NCI-H460 (cell line): ENCODE results near the gene CENPVL2. TPM values are rescaled to one million over a fixed set of nuclear protein-coding genes. Genes with fewer than 3 reads are reported as not detected.
"Not testable (repeated sequence)": the region's sequence is repeated elsewhere in the genome, so short reads cannot be mapped to it uniquely, and the experiment has no call there.

ENCODE experiments used
- DNase-seq: peaks from one replicate; pipeline ENCODE4 v3.0.0-alpha.2; 2016; ENCODE audit warnings: low read depth; ENCODE audit errors: extremely low read depth
- polyA plus RNA-seq: library from polyadenylated mRNA; depleted of rRNA; stranded (reverse); fragments of >200 nt; gene quantifications from 2 replicates; pipeline ENCODE4 v1.2.3, GENCODE V29; 2014; cell fraction: nucleus; rRNA removed
- total RNA-seq: library from RNA; depleted of rRNA; stranded (reverse); fragments of >200 nt; shearing (Covaris generic); gene quantifications from 2 replicates; pipeline ENCODE4 v1.2.3, GENCODE V29; 2014; rRNA removed

The CENPVL2 gene
- not detected in 2 replicates for total RNA-seq
- not detected in 2 replicates for polyA plus RNA-seq

DNA sequence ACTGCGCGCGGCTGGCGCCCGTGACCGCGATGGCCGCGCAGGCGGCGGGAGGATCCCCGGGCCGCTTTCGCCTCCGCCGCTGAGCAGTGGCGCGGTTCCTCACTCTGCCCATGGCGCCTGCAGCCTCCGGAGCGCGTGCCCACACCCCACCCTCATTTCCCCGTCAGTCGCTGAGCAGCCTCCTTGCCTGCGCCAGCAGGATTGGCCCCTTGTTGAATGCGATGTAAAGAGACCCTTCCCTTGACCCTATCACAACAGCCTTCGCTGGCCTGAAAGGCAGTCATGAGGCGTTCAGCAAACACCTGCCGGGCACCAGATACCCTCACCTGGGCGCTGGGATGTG, at the start of gene CENPVL2:
TSS of gene CENPVL2 (minus strand) at position 112 of the 343 bp plus-strand sequence. CDS start at position 112, 0 bp downstream.
- DNase-seq, result not testable (repeated sequence)

DNA sequence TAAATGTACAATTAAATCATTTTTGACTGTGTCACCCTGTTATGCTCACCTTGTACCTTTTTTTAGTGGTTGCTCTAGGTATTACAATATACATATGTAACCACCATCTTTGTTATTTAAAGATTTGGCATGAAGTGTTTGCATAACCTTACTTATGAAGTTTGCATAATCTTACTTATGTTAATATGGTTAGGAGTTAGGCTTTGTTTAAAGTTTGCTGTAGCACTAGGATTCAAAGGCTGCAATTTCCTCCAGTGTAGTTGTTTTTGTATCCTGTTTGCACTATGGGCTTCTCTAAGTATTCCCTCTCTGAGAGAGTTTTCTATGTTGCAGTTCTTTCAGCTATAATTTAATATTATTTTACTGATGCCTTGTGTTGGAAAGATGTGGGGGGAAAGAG, 45.6 kb upstream of the CENPVL2 start:
- no peak for DNase-seq

DNA sequence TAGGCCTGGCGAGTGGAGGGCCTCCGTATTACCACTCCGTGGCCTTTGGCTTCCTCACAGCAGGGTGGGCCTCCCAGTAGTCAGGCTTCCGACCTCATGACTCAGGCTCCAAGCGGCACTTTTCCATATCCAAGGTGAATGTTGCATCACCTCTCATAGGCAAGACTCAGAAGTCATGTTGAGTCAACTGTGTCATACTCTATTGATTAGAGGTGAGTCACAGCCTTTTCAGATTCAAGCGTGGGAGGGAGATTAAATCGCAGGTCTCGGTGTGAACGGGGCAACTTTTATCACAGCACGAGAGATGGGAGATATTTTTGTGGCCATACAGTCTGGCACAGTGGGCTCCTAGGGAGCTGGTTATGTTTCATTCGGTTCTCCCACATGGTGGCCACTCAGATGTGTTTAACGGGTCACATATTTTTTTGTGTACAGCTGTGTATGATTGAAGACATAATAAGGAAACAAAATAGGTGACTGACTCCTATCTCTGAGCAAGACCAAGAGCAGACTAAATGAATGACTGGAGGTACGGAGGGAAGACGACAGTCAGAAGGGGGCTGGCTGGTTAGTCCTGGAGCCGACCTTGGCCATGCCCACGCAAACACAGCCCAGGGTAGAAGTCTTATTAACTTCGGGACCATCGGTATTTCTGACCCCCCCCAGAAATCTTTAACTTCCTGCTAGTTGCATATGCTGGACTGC, 30.5 kb upstream of the CENPVL2 start:
- DNase-seq, result not testable (repeated sequence)

- not testable (repeated sequence) for DNase-seq
These were observed 27.9 kb upstream of the CENPVL2 start, which contains the start of gene CENPVL1 for GRCh38 chrX:51710277-51711164. Gene CENPVL1, plus strand, starts transcription at chrX:51710512. Its CDS starts 0 bp downstream, at chrX:51710512.

DNA sequence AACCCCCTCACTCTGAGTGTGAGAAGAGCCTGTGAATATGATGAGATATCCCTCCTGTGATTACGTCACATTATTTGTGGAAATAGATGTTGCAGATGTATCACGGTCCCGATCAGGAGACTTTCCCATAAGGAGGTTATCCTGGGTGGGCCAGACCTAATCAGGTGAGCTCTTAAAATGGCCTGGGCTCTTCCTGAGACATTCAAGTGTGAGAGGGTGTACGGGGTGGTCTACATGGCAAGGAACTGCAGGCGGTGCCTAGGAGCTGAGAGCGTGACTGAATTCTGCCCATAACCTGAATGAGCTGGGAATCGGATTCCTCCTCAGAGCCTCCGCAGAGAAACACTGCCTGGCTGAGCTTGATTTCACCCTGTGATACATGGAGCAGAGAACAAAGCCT, 14.8 kb upstream of the CENPVL2 start:
- DNase-seq, result no peak

- no peak for DNase-seq
These were observed 11.6 kb upstream of the CENPVL2 start for GRCh38 chrX:51694254-51694653.

DNA sequence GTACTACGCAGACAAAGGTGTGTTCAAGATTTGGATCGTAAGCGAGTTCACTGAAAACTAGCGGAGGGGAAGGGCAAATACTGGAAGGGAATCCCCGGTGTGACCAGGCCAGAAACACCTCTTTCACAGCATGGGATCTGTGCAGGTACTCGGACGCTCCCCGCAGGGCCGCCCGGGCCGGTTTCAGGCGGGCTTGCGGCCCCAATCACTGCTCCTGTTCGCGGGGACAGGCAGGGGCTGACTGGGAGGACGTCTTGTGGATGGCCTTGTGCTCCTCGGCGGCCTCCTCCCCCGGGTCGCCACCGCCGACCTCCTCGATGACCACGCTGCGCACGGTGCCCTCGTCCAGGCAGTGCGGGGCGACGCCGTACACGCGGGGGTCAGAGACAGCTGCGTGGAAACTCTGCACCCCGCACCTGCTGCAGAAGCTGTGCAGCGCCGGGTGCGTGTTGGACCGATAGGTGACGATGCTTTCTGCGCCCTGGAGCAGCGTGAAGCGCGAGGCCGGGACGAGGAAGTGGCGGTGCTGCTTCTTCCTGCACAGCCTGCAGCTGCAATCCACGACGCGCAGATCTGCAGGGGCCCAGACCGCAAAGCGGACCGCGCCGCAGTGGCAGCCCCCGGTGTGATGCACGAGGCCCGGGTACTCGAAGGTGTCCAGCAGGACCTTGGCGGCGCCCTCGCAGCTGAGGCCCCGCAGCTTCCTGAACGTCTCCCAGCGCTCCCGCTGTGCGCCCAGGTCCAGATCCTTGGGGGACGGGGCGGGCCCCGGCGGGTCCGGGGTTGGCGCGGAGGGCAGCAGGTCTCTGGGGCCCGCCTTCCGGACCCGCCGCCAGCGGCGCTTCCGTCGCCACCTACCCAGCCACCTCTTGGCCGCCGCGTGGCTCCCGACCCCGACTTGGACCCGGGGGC, 567 bp downstream of the CENPVL2 start:
- not testable (repeated sequence) for DNase-seq

DNA sequence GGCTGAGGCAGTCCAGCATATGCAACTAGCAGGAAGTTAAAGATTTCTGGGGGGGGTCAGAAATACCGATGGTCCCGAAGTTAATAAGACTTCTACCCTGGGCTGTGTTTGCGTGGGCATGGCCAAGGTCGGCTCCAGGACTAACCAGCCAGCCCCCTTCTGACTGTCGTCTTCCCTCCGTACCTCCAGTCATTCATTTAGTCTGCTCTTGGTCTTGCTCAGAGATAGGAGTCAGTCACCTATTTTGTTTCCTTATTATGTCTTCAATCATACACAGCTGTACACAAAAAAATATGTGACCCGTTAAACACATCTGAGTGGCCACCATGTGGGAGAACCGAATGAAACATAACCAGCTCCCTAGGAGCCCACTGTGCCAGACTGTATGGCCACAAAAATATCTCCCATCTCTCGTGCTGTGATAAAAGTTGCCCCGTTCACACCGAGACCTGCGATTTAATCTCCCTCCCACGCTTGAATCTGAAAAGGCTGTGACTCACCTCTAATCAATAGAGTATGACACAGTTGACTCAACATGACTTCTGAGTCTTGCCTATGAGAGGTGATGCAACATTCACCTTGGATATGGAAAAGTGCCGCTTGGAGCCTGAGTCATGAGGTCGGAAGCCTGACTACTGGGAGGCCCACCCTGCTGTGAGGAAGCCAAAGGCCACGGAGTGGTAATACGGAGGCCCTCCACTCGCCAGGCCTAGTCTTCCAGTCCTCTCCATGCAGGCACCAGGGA, 2.8 kb downstream of the CENPVL2 start:
- not testable (repeated sequence) for DNase-seq

- DNase-seq, result no peak
These were observed 16.6 kb downstream of the CENPVL2 start for GRCh38 chrX:51665981-51666380.

- DNase-seq, result no peak
These were observed 39.3 kb downstream of the CENPVL2 start for GRCh38 chrX:51643377-51643776.

- peak; percentile 30 for DNase-seq
These were observed 41.1 kb downstream of the CENPVL2 start for GRCh38 chrX:51641421-51642021.

- not testable (repeated sequence) for DNase-seq
These were observed 46.1 kb downstream of the CENPVL2 start for GRCh38 chrX:51636511-51636910.

Other genes starting within 250 kb of the CENPVL2 start
- gene NUDT11, start 186.2 kb downstream of the CENPVL2 start, total RNA-seq, result 29.4 and 30.6 TPM in 2 replicates
- gene CENPVL3, start 63.9 kb downstream of the CENPVL2 start, total RNA-seq, result 0.05 TPM in 1 of 2 replicates, not detected in the other
- gene CENPVL1, start 27.7 kb upstream of the CENPVL2 start, total RNA-seq, result not detected in 2 replicates
- 11.6 and 13.3 TPM in 2 replicates for gene GSPT2, start 60.6 kb upstream of the CENPVL2 start, total RNA-seq
- gene MAGED1, start 210.8 kb upstream of the CENPVL2 start, total RNA-seq, result 35.7 and 49.2 TPM in 2 replicates